B cell (primary cell): ENCODE data around the gene MTHFD1L. TPM values are rescaled to one million over a fixed set of nuclear protein-coding genes. Genes with fewer than 3 reads are reported as not detected.

Experiments
- ATAC-seq: fragments of 200-7000 bp; cut with Tn5 transposase; one replicate; pipeline ENCODE4 v1.10.0; 2021; ENCODE audit warnings: low read depth, mild to moderate bottlenecking, moderate number of reproducible peaks, moderate library complexity
- CTCF ChIA-PET: fragments of 350-600 bp; sonication (Branson Sonifier 250); formaldehyde crosslinking; loops from one replicate; lab custom pipeline; 2021; ENCODE audit warnings: antibody characterized with exemption, inconsistent platforms; lab: Charles Lee
- POLR2A ChIA-PET: fragments of 350-600 bp; sonication (Branson Sonifier 250); formaldehyde crosslinking; loops from one replicate; lab custom pipeline; 2021; ENCODE audit warnings: antibody characterized with exemption; lab: Charles Lee
- DNase-seq: peaks from one replicate; pipeline ENCODE4 v3.0.0; 2013
- H2AFZ ChIP-seq: 2 replicates; pipeline ENCODE4 v1.6.1; 2012; ENCODE audit warnings: mild to moderate bottlenecking, low read depth, low read length; ENCODE audit not compliant: insufficient read depth, poor library complexity, severe bottlenecking
- H3K27ac ChIP-seq, 2 donors: 1 replicate in 1 of 2; 2 replicates in 1 of 2; pipeline ENCODE4 v1.5.1; 2012 to 2013; ENCODE audit warnings: low read length in 2 of 2, mild to moderate bottlenecking in 2 of 2, moderate library complexity in 1 of 2
- H3K27me3 ChIP-seq, 4 experiments: fragments of 200-600 bp in 1 of 4; sonication (generic) in 1 of 4; replicated peaks in 1 of 4; 1 replicate in 2 of 4; 2 replicates in 2 of 4; pipeline versions ENCODE4 v1.6.1 to v1.7.0; 2013 to 2016; ENCODE audit warnings: low read length in 3 of 4, mild to moderate bottlenecking in 2 of 4, mixed read lengths in 1 of 4, moderate library complexity in 1 of 4; ENCODE audit not compliant: insufficient read depth in 4 of 4, control insufficient read depth in 3 of 4; ENCODE audit errors: control extremely low read depth in 1 of 4
- H3K36me3 ChIP-seq, 2 experiments: replicated peaks in 1 of 2; 1 replicate in 1 of 2; 2 replicates in 1 of 2; pipeline versions ENCODE4 v1.6.1 to v1.7.1; 2013; ENCODE audit warnings: low read length in 1 of 2; ENCODE audit not compliant: insufficient read depth in 2 of 2, control insufficient read depth in 1 of 2; ENCODE audit errors: control extremely low read depth in 1 of 2, extremely low read depth in 1 of 2
- H3K4me1 ChIP-seq, 2 donors: fragments of 200-600 bp in 1 of 2; sonication (generic) in 1 of 2; 1 replicate in 1 of 2; 2 replicates in 1 of 2; pipeline versions ENCODE4 v1.5.1 to v1.6.1; 2013 to 2017; ENCODE audit warnings: low read length in 2 of 2; ENCODE audit not compliant: control insufficient read depth in 2 of 2, insufficient read depth in 2 of 2
- H3K4me2 ChIP-seq: replicated peaks from 2 replicates; pipeline ENCODE3; 2012; ENCODE audit warnings: mild to moderate bottlenecking, low read depth, low read length; ENCODE audit not compliant: poor library complexity, severe bottlenecking
- H3K4me3 ChIP-seq, 5 experiments: fragments of 200-600 bp in 1 of 5; sonication (generic) in 1 of 5; 1 replicate in 3 of 5; 2 replicates in 2 of 5; pipeline versions ENCODE4 v1.5.1 to v1.7.0; 2011 to 2016; ENCODE audit warnings: low read length in 4 of 5, mild to moderate bottlenecking in 4 of 5, low read depth in 2 of 5, control low read depth in 1 of 5, moderate library complexity in 1 of 5; ENCODE audit not compliant: insufficient read depth in 1 of 5; ENCODE audit errors: control extremely low read depth in 1 of 5, extremely low read depth in 1 of 5
- H3K79me2 ChIP-seq: fragments of 200-600 bp; sonication (generic); one replicate; pipeline ENCODE4 v1.6.0; 2016; ENCODE audit warnings: low read length; ENCODE audit not compliant: control insufficient read depth, insufficient read depth
- H3K9ac ChIP-seq: fragments of 200-600 bp; sonication (generic); 2 replicates; pipeline ENCODE4 v1.6.1; 2017; ENCODE audit warnings: mild to moderate bottlenecking, low read length, moderate library complexity
- H3K9me3 ChIP-seq, 3 donors: one replicate each; pipeline versions ENCODE4 v1.6.1 to v1.7.1; 2013; ENCODE audit warnings: low read length in 2 of 3; ENCODE audit not compliant: control insufficient read depth in 2 of 3, insufficient read depth in 1 of 3; ENCODE audit errors: control extremely low read depth in 1 of 3
- H4K20me1 ChIP-seq: 2 replicates; pipeline ENCODE4 v1.6.0; 2012; ENCODE audit warnings: mild to moderate bottlenecking, low read length; ENCODE audit not compliant: insufficient read depth, control insufficient read depth, poor library complexity, severe bottlenecking
- H3K27ac Mint-ChIP-seq: one replicate; pipeline ENCODE4 v1.8.0; 2021; ENCODE audit warnings: mixed read lengths
- H3K27me3 Mint-ChIP-seq: one replicate; pipeline ENCODE4 v1.8.0; 2021; ENCODE audit warnings: mixed read lengths
- H3K4me1 Mint-ChIP-seq: one replicate; pipeline ENCODE4 v1.8.0; 2021; ENCODE audit warnings: mixed read lengths
- H3K4me3 Mint-ChIP-seq: one replicate; pipeline ENCODE4 v1.8.0; 2021; ENCODE audit warnings: mixed read lengths
- H3K9me3 Mint-ChIP-seq: one replicate; pipeline ENCODE4 v1.8.0; 2022; ENCODE audit warnings: mixed read lengths; ENCODE audit not compliant: insufficient read depth
- EZH2 ChIP-seq: IDR thresholded peaks from 2 replicates; pipeline ENCODE4 v1.6.1; 2012; ENCODE audit warnings: borderline replicate concordance, low read depth, mild to moderate bottlenecking, moderate library complexity, low read length; ENCODE audit not compliant: insufficient read depth, poor library complexity, severe bottlenecking
- WGBS: methylation state at CpG from one replicate; pipeline ENCODE4 v1.1.5; 2013; ENCODE audit warnings: missing lambda C conversion rate; ENCODE audit not compliant: insufficient coverage; 5-methylcytosine and 5-hydroxymethylcytosine counted together
- intact Hi-C: fragments of 100-400 bp; cut with micrococcal nuclease; formaldehyde crosslinking; loops from one replicate; pipeline ENCODE4 v1.10.0; 2022
- polyA plus RNA-seq: library from polyadenylated mRNA; depleted of rRNA; stranded (reverse); fragments of >200 nt; gene quantifications from 2 replicates; pipeline ENCODE4 v1.2.3, GENCODE V29; 2012
- total RNA-seq, 2 donors: library from RNA; stranded (reverse); fragments of 120-200 nt in 1 of 2; gene quantifications; 1 replicate in 1 of 2; 2 replicates in 1 of 2; pipeline versions ENCODE4 v1.2.3 to v1.2.4, GENCODE V29; 2013 to 2022
- TF ChIP-seq, protein P1 (sequence below): fragments of 200-600 bp; IDR thresholded peaks from one replicate; pipeline ENCODE4 v1.8.0; 2022; ENCODE audit warnings: antibody characterized with exemption, mild to moderate bottlenecking

The MTHFD1L gene
- total and polyA plus RNA-seq, 2 donors (not counting 1 experiment from before 2014, with no cell fraction given), result 2.9 to 16.1 TPM

DNA sequence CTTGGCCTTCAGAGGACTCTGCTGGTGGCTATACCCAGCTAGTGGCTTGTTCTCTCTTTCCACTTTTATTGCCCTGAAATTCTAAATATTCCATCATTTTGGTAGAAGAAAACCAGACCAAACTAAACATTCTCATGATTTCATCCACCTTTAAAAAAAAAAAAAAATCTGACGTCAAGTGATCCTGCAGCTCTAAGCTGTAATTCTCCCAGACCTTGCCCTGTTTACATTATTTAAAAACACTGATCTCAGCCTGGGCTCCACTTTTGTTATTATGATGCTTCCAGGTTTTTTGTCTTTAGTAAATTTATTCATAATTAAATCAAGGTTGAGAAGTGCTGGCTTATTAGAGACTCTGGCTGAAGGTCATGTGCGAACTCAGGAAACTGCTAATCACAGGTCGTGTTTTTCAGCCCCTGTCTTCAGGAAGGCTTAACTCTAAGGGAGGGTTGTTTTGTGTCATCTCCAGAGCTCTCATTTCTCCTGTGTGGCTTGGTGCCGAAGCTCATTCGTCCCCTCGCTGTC is 114.4 kb downstream of the MTHFD1L start:
- no peaks in the 10 kb centered on the region for H3K36me3 ChIP-seq
- TF ChIP-seq EZH2, result no peak
- TF ChIP-seq, protein P1, sequence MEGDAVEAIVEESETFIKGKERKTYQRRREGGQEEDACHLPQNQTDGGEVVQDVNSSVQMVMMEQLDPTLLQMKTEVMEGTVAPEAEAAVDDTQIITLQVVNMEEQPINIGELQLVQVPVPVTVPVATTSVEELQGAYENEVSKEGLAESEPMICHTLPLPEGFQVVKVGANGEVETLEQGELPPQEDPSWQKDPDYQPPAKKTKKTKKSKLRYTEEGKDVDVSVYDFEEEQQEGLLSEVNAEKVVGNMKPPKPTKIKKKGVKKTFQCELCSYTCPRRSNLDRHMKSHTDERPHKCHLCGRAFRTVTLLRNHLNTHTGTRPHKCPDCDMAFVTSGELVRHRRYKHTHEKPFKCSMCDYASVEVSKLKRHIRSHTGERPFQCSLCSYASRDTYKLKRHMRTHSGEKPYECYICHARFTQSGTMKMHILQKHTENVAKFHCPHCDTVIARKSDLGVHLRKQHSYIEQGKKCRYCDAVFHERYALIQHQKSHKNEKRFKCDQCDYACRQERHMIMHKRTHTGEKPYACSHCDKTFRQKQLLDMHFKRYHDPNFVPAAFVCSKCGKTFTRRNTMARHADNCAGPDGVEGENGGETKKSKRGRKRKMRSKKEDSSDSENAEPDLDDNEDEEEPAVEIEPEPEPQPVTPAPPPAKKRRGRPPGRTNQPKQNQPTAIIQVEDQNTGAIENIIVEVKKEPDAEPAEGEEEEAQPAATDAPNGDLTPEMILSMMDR, result no peak
- CTCF ChIA-PET, result no interaction called here
- Mint-ChIP-seq H3K27me3 (no peaks in the 10 kb centered on the region), H3K4me3 (no peak overlapping the region), H3K9me3 (no peaks in the 10 kb centered on the region), H3K27ac (no peak overlapping the region), H3K4me1 (peaks cover 23% of the 10 kb centered on the region)
- H4K20me1 ChIP-seq, result no peaks in the 10 kb centered on the region
- H2AFZ ChIP-seq, result no peak overlapping the region
- H3K4me2 ChIP-seq, result no peak overlapping the region
- H3K27me3 ChIP-seq, result no peaks in the 10 kb centered on the region
- H3K4me3 ChIP-seq, result no peak overlapping the region
- WGBS, result 98% methylated on average over 5 of the region's 6 CpGs
- ATAC-seq (no peak), DNase-seq (no peak)
- POLR2A ChIA-PET, result no interaction called here
- peaks cover 0 to 13% of the 10 kb centered on the region in 2 donors for H3K4me1 ChIP-seq
- intact Hi-C loops, result no loop called here
- no peak overlapping the region for H3K27ac ChIP-seq
- H3K79me2 ChIP-seq, result no peaks in the 10 kb centered on the region
- no peaks in the 10 kb centered on the region for H3K9me3 ChIP-seq
- H3K9ac ChIP-seq, result no peak overlapping the region

DNA sequence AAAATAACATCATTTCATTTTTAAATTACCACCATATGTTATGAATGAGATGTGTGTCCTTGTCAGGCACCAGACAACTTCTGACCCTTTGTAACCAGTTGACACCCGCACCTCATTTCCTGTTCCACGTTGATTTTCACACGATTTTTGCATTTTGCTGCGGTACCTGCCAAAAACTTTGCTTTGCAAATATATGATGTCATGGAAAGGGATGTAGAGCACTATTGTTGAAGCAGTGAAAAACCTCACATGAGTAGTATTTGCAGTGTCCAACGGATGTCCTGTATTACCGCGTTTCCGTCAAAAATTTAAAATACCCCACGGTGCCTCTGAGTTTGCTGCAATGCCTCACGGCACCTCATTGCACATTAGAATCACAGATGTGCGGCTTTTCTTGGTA is 115.6 kb downstream of the MTHFD1L start:
- Histone ChIP-seq H3K4me1 (peaks cover 0 to 13% of the 10 kb centered on the region in 2 donors), H3K9ac (no peak overlapping the region), H3K9me3 (no peaks in the 10 kb centered on the region), H3K4me2 (no peak overlapping the region), H3K4me3 (no peak overlapping the region), H2AFZ (no peak overlapping the region), H3K27ac (no peak overlapping the region), H3K79me2 (no peaks in the 10 kb centered on the region), H4K20me1 (no peaks in the 10 kb centered on the region), H3K36me3 (no peaks in the 10 kb centered on the region), H3K27me3 (no peaks in the 10 kb centered on the region)
- Mint-ChIP-seq H3K9me3 (no peaks in the 10 kb centered on the region), H3K4me3 (peak overlapping the region; percentile 10), H3K27ac (peak overlapping the region; percentile 7), H3K27me3 (no peaks in the 10 kb centered on the region), H3K4me1 (peaks cover 23% of the 10 kb centered on the region)
- 71% methylated on average over 6 of the region's 11 CpGs for WGBS
- no peak for ATAC-seq
- intact Hi-C loops, result no loop called here
- ChIA-PET POLR2A (no interaction called here), CTCF (no interaction called here)
- TF ChIP-seq, protein P1, result no peak
- TF ChIP-seq EZH2, result no peak
- DNase-seq, result peak; percentile 53
